ENCODE results near the gene CDH13. TPM values are rescaled to one million over a fixed set of nuclear protein-coding genes. Genes with fewer than 3 reads are reported as not detected.

CDH13 gene
- total and polyA plus RNA-seq, 2 donors (not counting 3 experiments of a cell fraction or from before 2014, with no cell fraction given) = 96.6 to 124 TPM

GRCh38 chr16:83164816-83165215, 538.0 kb downstream of the CDH13 start:
- CTCF ChIA-PET = interaction anchor here (1.0 kb wide), 1 partner anchor 9 kb away, joined by 3 read pairs; no protein-coding TSS in a partner anchor
- dilution Hi-C loops (cut with MboI; ENCODE audit: extremely low pct_ligation_motif_present, low sequenced_read_pairs) = no loop called here

More at GRCh38 chr16:83164816-83165215, 538.0 kb downstream of the CDH13 start:
- TF ChIP-seq EZH2 (IDR thresholded peaks at IDR 0.05; ENCODE audit: borderline replicate concordance, low read depth, low read length, severe bottlenecking) = no peak
- TF ChIP-seq POLR2AphosphoS5 (IDR thresholded peaks at IDR 0.05; ENCODE audit: insufficient read depth, low read depth, low read length) = no peak
- no peak for TF ChIP-seq POLR2A (IDR thresholded peaks at IDR 0.05; ENCODE audit: low read depth, low read length)
- TF ChIP-seq CTCF (IDR thresholded peaks at IDR 0.05; ENCODE audit: extremely low read depth in 1 of 2, insufficient read depth in 1 of 2, low read depth in 1 of 2, low read length in 2 of 2) = no peak
- TF ChIP-seq FOS (IDR thresholded peaks at IDR 0.05; ENCODE audit: borderline replicate concordance, insufficient read depth, low read length) = no peak
- no peak for TF ChIP-seq MAX (IDR thresholded peaks at IDR 0.05; ENCODE audit: insufficient read depth, insufficient read length)
- TF ChIP-seq GATA2 (IDR thresholded peaks at IDR 0.05; ENCODE audit: insufficient read depth, insufficient read length, low read depth, low read length) = no peak
- TF ChIP-seq JUN (IDR thresholded peaks at IDR 0.05; ENCODE audit: borderline replicate concordance, insufficient read depth, insufficient read length, low read depth) = no peak
- TF ChIP-seq MYC (IDR thresholded peaks at IDR 0.05; ENCODE audit: low read depth, low read length) = no peak
- FAIRE-seq (no peak), DNase-seq (ENCODE audit: low read depth, low spot score) (no peak)
- H3K27me3 ChIP-seq (ENCODE audit: control insufficient read depth in 2 of 2, insufficient read depth in 2 of 2, low read length in 2 of 2) = no peaks in the 10 kb centered on the region
- no peaks in the 10 kb centered on the region for H3K4me1 ChIP-seq (ENCODE audit: control insufficient read depth, extremely low read depth, insufficient read depth, low read length)
- no peaks in the 10 kb centered on the region for H3K9me3 ChIP-seq (replicated peaks; ENCODE audit: control insufficient read depth, insufficient read depth, low read length)
- no peak overlapping the region for H3K9ac ChIP-seq (replicated peaks; ENCODE audit: extremely low read depth, insufficient read depth, low read length)
- no peak overlapping the region for H3K4me2 ChIP-seq (ENCODE audit: insufficient read depth, low read length)
- H2AFZ ChIP-seq (ENCODE audit: low read depth, low read length) = no peak overlapping the region
- no peak overlapping the region for H3K4me3 ChIP-seq (replicated peaks in 1 of 3; ENCODE audit: insufficient read depth in 1 of 3, low read depth in 1 of 3, low read length in 3 of 3)
- no TSS peak for BruUV-seq (replicated peaks)
- POLR2A ChIA-PET = no interaction called here
- H3K9me1 ChIP-seq (replicated peaks; ENCODE audit: control insufficient read depth, extremely low read depth, insufficient read depth, low read length) = no peaks in the 10 kb centered on the region
- no peaks in the 10 kb centered on the region for H3K79me2 ChIP-seq (ENCODE audit: control insufficient read depth, insufficient read depth, low read length)
- no peaks in the 10 kb centered on the region for H3K36me3 ChIP-seq (ENCODE audit: control insufficient read depth in 2 of 2, extremely low read depth in 1 of 2, insufficient read depth in 2 of 2, low read length in 2 of 2)
- H3K27ac ChIP-seq (ENCODE audit: insufficient read depth, low read depth, low read length) = no peak overlapping the region
- H4K20me1 ChIP-seq (replicated peaks; ENCODE audit: control insufficient read depth, extremely low read depth, insufficient read depth, low read length) = no peaks in the 10 kb centered on the region
- intact Hi-C loops (cut with micrococcal nuclease) = no loop called here

All from endothelial cell of umbilical vein (primary cell).